HG03469 (cell line): ENCODE results near the gene RYR2.

ENCODE experiments used
- ATAC-seq: cut with Tn5 transposase; IDR thresholded peaks from one replicate; pipeline ENCODE4 v1.9.1; 2021; ENCODE audit warnings: mild to moderate bottlenecking, moderate library complexity, moderate number of reproducible peaks; ENCODE audit not compliant: unreplicated experiment

RYR2 gene

GRCh38 chr1:237700181-237700580 is 658.2 kb downstream of the RYR2 start:
- no peak for ATAC-seq

DNA sequence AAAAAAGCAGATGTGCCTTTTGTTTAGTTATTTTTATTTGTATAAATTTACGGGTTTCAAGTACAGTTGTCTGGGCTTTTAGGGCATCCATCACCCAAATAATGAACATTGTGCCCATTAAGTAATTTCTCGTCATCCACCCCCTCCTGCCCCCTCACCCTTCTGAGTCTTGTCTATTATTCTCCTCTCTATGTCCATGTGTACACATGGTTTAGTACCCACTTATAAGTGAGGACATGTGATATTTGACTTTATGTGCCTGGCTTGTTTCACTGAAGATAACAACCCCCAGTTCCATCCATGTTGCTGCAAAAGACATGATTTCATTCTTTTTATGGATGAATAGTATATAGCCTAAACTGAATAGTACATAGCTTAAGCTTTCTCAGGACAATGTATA is 659.5 kb downstream of the RYR2 start:
- no peak for ATAC-seq

DNA sequence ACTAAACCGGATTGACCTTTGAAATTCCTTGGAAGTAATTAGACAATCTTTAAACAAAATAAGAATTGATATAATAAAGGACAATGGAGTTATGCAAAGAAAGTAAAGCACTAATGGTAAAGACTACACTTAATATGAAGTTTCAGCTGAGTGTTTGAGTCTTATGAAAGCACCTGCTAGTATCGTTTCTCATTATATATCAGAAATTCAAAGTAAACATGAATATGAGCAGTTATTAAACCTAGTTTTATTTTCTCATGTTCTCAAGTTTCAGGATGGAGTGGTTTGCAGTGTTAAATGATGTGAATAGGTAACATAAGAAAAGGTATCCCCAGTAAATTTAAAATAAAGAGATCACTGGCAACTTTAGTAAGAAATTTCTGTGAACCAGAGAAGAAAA is 660.2 kb downstream of the RYR2 start:
- ATAC-seq = no peak

DNA sequence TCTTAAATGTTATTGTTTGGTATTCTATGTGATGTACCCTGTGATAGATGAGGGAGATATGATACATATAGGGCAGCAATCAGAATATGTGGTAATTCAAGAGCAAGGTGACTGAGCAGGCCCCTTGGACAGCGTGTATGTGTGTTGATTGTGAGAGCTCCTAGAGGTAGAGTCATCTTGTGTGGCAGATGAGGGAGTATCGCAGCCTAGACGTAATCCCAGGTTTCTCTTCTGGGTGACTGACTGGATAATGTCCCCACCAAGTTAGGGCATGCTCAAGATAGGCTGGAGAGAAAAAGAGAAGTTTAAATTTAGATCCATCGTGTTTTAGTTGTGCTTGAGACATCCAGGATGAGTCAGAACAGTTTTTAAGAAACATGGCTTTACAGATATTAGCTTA is 663.5 kb downstream of the RYR2 start:
- no peak for ATAC-seq

DNA sequence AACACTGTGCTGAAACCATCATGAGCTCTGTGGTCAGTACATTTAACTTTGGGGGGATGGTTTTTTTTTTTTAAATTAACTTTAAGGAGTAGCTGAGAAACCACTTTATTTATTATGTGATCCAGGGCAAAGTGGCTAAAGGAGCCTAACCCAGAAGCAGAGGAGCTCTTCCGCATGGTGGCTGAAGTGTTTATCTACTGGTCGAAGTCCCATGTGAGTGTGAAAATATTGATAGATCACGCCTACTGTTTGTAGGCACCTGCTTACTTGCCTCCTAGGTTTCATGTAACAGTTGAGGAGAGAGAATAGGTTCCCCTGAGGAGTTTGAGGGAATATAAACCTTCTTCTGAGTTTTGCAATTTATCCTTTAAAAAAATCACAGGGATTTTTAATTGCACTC is 667.4 kb downstream of the RYR2 start:
- ATAC-seq = no peak

GRCh38 chr1:237711281-237711680 is 669.3 kb downstream of the RYR2 start:
- ATAC-seq = no peak

- no peak for ATAC-seq
Observed at GRCh38 chr1:237712082-237712481, 670.1 kb downstream of the RYR2 start.

GRCh38 chr1:237712586-237713157 is 670.7 kb downstream of the RYR2 start:
- ATAC-seq = no peak

GRCh38 chr1:237713916-237714315 is 671.9 kb downstream of the RYR2 start:
- ATAC-seq = no peak

DNA sequence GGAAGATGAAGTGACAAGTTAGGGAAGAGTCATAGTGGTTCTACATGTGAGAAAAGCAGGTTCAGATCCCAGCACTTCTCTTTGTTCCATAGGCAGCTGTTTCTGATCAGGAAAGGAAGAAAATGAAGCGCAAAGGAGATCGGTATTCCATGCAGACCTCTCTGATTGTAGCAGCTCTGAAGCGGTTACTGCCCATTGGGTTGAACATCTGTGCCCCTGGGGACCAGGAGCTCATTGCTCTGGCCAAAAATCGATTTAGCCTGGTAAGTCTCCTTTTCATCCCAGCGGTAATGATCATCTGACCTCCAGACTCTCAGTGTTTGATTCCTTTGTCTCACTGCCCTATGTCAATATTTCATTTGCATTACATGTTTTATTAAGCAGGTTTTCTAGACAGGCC is 675.1 kb downstream of the RYR2 start:
- no peak for ATAC-seq

- ATAC-seq = no peak
Observed at GRCh38 chr1:237730826-237731350, 688.9 kb downstream of the RYR2 start.

- no peak for ATAC-seq
Observed at GRCh38 chr1:237732657-237733056, 690.7 kb downstream of the RYR2 start.

DNA sequence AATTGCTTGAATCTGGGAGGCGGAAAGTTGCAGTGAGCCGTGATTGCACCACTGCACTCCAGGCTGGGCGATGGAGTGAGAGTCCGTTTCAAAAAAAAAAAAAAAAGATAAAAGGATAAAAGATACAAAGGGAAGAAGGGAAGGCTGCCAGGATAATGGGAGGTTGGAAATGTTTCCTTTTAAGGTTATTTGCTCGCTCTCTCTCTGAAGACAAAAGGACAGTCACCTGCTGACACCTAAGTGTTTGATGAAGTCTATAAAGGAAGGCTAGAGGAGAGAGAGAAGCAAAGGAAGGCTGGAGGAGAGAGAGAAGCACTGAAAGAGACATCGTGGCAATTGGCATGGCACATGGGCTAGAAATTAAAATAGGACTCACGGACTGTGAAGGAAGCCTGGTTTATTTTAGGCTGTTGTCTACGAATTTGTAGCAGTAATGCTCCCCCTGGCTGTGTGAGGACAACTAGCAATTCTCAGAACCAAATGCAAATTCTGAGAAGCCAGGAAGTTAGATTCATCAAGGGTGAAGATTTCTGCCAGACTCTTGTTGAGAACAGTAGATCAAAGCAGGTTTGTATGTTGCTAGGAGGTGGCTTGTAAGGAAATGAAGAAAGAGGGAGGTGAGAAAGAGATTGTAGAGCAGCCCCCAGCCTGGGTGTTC is 694.5 kb downstream of the RYR2 start:
- ATAC-seq = no peak

GRCh38 chr1:237737448-237737847 is 695.5 kb downstream of the RYR2 start:
- ATAC-seq = no peak

DNA sequence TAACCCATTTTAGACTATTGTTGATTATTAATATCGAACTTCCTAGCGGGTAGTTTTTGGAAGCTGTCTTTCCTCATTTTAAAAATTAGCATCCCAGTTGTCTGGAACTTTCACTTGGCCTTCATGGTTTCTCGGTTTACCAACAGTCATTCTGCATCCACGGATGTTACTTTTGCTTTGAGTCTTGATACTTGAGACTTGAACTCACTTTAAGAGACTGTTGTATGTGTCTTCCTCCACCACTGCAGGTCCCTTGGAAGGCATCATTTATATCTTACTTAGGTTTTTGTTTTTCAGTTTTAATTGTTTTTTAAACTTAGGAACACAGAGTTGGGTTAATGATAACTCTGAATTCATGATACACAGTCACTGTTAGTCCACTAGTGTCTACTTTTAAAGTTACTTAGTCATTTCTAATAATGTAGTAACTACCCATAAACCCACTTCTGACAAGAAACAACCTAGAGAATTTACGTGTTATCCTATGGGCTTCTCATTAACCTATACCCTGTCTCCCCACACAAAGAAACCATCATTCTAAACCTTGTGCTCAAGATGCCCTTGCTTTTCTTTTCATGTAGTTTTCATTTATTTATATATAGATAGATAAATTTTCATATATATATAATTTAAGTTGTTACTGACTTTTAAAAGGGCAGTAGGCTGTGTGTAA is 696.1 kb downstream of the RYR2 start:
- ATAC-seq = no peak

GRCh38 chr1:237740846-237741245 is 698.9 kb downstream of the RYR2 start:
- no peak for ATAC-seq

DNA sequence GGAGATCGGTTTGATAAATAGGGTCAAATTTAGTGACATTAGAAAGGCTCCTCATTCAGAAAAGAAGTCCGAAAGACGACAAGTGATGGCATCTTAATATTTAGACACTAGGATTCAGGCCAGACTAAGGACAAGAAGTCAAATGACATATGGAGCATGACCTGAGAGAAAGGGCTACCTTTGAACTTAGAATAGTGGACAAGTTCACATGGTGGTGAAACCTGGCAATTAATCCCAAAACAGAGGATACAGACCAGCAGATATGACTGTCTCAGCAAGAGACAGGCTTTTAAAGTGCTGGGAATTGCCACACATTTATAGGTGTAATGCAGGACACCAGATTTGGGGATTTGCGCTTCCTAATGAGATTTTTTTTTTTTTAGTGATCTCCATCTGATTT is 703.6 kb downstream of the RYR2 start:
- ATAC-seq = no peak

DNA sequence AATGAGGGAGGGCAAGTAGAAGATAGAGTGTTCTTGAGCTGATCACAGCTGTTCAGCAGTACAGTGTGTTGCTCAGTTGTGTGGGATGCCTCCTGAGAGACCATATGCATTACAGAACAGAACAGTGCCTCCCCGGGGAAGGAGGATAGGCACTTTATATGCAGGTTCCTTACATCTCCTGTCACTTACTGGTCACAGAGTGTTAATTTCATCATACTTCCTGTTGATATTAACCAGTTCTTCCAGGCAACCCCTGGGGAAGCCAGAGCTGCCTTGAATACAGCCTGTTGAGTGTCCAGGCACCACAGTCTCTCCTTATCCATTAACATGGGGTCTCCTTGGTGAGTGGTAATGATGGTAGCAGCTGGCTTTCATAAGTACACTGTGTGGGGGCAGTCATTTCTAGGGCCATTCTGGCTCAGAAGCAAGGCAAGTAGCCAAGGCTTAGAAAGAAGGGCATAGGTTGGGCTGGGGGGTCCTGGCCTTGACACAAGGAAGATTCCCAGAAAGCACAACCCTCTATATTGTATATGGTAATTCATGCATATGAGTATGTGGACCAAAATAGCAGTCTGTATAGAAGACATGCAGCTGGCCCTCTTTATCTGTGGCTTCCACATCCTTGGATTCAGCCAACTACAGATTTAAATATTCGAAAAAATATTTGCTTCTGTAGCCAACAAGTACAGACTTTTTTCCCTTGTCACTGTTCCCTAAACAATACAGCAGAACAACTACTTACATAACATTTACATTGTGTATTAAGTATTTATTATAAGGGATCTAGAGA is 706.4 kb downstream of the RYR2 start:
- no peak for ATAC-seq

DNA sequence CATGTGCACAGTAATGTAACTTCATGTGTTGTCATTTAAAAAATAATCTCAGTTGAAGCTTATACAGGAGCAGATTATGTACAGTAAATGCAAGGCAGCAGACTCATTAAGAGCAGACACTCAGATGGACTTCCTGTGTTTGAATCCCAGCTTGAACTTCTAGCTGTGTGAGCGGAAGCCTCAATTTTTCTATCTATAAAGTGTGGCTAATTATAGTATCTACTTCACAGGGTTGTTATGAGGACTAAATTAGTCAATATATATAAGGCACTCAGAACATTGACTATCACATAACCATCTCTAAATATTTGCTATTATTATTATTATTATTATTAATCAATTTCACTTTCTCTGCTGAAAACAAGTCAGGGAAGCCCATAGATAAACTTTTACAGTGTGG is 707.1 kb downstream of the RYR2 start:
- no peak for ATAC-seq

DNA sequence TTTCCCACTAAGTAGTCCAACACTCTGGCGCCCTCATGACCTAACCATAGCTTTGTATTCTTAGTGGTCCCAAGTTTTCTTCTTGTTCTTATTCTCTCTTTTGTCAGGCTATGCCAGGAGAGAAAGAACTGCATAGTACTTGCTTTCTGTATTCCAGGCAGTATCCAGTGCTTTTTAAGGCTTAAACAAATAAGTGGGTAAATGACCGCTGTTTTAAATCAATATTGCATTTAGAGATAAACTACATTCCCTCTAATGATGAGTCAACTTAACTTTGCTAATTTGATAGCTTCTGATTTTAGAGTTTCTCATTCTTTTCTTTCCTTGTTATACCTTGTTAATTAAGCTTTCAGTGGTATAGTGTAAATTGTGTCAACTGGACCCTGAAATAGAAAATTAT is 709.1 kb downstream of the RYR2 start:
- no peak for ATAC-seq

- no peak for ATAC-seq
Observed at GRCh38 chr1:237754627-237755026, 712.6 kb downstream of the RYR2 start.
